HG03280 (cell line): ENCODE results near the gene AQP9.

Experiments used
- ATAC-seq: cut with Tn5 transposase; IDR thresholded peaks from one replicate; pipeline ENCODE4 v1.9.1; 2021; ENCODE audit warnings: mild to moderate bottlenecking, moderate library complexity; ENCODE audit not compliant: unreplicated experiment

Gene AQP9

DNA sequence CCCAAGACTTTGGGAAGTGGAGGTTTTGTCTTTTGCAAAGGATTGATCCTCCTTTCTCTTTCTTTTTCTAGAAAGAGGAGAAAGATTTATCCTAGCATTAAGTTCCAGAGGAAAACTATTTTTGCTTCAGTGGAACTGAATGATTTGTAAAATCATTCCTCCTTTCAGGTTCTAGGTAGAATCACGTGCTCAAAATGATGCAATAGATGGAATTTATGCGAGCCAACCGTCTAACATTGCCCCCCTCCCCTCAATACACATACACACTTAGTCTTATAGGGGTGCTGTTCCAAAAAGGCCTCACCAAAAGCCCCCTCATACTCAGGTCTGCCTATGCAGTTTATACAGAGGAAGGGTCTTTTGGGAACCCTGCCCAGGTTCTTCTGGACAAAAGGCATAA lies 85.3 kb downstream of the AQP9 start:
- ATAC-seq, result no peak

DNA sequence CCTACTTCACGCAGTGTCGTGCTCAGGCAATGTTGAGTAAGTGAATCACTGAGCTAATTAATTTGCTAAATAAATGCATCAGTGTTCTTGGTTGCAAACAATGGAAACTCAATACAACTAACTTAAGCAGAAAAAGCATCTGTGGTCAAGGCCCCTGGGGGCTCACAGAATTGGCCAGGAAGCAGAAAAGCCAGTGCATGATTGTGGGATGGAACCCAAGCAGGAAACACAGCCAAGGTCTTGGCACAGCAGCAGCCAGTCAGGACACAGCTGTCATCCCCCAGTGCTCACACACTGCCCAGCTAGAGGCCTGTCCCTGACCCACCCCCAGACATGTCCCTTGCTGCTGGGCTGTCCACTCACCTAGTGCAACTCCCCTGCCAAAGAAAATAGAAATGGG lies 85.9 kb downstream of the AQP9 start:
- ATAC-seq, result no peak

DNA sequence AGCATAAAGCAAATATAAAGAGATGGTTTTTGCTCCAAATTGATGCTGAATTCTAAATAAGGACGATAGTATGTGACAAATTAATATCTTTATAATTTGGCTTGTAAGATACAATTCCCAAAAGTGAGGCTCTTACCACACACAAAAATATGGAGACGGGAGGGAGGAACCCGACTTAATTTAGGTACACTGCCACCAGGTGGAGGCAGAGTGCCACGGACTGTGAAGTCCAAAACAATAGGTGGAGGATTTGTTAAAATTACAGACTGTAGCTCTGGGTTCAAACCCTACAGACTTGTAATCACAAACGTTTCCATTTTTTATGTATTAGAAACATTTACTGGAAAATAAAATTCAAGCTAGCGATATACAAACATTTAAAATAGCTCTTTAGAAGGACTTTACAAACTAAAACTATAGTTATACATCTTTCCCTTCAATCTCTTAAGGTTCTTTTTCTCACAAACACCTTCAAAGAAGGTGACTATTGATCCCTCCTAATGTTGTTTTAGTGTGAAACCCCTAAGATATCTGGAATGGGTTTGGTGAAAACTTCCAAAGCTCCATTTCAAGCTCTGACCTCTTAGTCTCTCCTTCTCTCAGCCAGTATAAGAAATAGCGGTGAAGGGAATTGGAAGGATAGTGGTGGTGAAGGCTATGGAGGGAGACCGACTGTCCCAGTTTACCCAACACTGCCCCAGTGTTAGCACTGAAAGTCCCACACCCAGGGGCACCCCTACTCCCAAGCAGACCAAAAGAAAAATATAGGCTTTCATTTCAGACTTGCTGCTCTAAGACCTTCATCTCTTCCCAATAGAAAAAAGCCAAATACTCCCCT lies 89.7 kb downstream of the AQP9 start:
- ATAC-seq, result no peak

DNA sequence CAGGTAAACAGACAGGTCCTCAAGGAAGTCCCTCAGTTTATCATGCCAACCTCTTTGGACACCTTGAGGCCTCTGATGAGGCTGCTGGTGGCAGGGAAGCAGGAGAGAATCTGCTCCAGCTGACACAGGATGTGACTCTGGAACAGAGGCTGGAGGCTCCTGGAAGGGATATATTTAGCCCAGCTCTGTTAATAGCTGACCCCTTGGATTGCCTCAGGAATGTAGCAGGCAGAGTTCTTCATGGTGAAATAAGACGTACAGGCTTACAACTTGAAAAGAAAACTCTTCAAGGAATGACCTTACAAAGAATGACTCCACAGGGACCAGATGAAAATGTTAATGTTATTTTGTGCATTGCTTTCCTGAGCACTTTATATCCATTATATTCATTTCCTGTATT lies 90.5 kb downstream of the AQP9 start:
- no peak for ATAC-seq

DNA sequence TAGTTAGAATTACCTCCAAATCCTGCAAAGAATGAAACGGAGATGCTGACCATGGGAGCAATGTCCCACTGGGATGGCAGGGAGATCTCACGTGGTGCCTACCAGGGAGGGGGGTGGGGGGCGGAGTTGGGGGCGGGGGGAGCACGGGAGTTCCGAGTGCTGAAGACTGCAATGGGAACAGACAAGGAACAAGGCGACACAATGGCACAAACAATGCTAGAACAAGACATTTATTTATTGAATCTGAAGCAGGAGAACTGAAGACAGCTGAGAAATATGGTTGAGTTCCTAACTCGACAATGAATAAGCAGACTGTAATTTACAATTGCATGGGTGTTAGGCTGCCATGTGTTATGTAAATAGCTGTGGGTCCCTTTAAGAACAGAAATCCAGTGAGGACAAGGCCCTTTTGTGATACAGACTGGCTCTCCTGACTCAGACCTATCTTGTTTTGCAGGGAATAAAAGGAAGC lies 91.2 kb downstream of the AQP9 start:
- no peak for ATAC-seq

DNA sequence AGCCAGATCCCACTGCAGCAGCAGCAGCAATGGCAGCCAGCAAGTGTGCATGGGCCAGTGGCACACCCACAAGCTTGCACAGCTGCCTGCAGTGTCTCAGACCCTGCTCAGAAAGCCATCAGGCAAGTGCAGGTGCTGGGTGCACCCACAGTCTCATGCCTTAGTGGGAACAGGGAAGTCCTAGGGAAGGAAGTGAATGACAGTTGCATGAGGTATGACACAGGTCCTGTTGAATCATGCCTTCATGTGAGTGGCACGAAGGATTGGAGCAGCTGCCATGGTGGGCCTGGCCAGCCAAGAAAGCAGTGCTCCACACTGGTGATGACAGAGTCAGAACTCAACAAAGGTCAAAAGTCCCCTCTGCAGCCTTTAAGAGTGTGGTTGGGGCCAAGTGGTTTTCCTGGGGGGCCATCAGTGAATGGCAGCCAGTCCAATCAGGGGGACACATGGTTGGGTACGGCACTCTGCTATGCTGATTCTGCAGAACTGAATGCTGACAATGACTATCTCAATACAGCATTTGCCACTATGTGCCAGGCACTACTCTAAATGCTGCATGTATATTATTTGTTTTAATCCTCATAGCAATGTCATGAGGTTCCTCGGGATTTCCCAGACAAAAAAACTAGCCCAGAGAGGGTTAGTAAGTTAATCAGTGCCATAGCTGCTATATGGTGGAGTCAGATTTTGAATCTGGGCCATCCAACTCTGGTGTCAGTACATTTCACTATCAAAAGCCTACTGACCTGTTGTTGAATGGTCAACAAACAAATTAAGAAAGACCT lies 94.3 kb downstream of the AQP9 start:
- ATAC-seq, result no peak

DNA sequence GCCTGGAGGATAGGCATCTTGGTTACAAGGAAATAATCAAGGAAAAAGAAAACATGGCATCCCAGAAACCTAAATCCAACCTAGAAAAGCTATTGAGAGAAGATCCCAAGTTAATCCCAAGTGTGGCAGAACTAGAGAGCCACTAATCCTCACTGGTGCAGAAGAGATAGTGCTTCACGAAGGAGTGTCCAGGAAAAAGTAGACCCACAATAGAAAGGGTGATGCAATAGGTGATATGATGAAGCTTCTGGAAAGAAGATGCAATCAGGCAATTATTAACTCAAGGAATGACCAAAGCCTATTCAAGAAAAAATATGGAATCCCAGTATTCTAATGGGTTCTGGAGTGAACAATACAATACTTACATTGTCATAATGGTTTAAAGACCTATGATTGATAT lies 95.2 kb downstream of the AQP9 start:
- ATAC-seq, result no peak
